GM12891 (cell line): Measurements from ENCODE around the gene TUBA3D. TPM values are rescaled to one million over a fixed set of nuclear protein-coding genes. Genes with fewer than 3 reads are reported as not detected.
"Not testable (repeated sequence)": the region's sequence is repeated elsewhere in the genome, so short reads cannot be mapped to it uniquely, and the experiment has no call there.

Experiments
- DNase-seq: peaks from one replicate; pipeline ENCODE4 v3.0.0; 2011; ENCODE audit warnings: low spot score; ENCODE audit not compliant: insufficient read length
- FAIRE-seq: peaks from 2 replicates; lab custom pipeline; 2011; peaks lifted over from hg19 to GRCh38; lab: Jason Lieb, UNC
- PAX5 ChIP-seq: IDR thresholded peaks from 2 replicates; pipeline ENCODE4 v1.6.1; 2011; ENCODE audit warnings: low read length, moderate library complexity, mild to moderate bottlenecking; ENCODE audit not compliant: insufficient read depth, severe bottlenecking
- POLR2A ChIP-seq: IDR thresholded peaks from 2 replicates; pipeline ENCODE4 v1.6.1; 2011; ENCODE audit warnings: low read depth, low read length, control low read depth
- POLR2AphosphoS5 ChIP-seq: IDR thresholded peaks from 2 replicates; pipeline ENCODE4 v1.6.1; 2011; ENCODE audit warnings: low read depth, low read length, control low read depth
- POU2F2 ChIP-seq: IDR thresholded peaks from 2 replicates; pipeline ENCODE4 v1.6.1; 2011; ENCODE audit warnings: low read depth, mild to moderate bottlenecking, control low read depth, low read length, moderate library complexity
- SPI1 ChIP-seq: IDR thresholded peaks from 2 replicates; pipeline ENCODE4 v1.6.1; 2011; ENCODE audit warnings: low read depth, low read length, control low read depth
- TAF1 ChIP-seq: IDR thresholded peaks from 2 replicates; pipeline ENCODE4 v1.6.1; 2011; ENCODE audit warnings: low read depth, low read length, control low read depth
- polyA plus RNA-seq: library from polyadenylated mRNA; unstranded; fragments of >200 nt; gene quantifications from one replicate; pipeline ENCODE4 v1.2.1, GENCODE V29; 2012; ENCODE audit warnings: low read depth, missing spikeins, inconsistent platforms; ENCODE audit not compliant: missing spikeins

Gene TUBA3D
- 0.05 TPM for polyA plus RNA-seq

GRCh38 chr2:131475831-131476230 lies at the start of gene TUBA3D:
Gene TUBA3D, plus strand, starts transcription at chr2:131476119. Its CDS starts 81 bp downstream, at chr2:131476200.
- FAIRE-seq, result no peak
- TF ChIP-seq POLR2A, result no peak
- TF ChIP-seq POU2F2, result no peak

GRCh38 chr2:131426727-131427126 lies 49.2 kb upstream of the TUBA3D start:
- TF ChIP-seq SPI1 (no peak), POLR2AphosphoS5 (no peak), POLR2A (no peak), POU2F2 (no peak), TAF1 (no peak), PAX5 (no peak)
- FAIRE-seq (no peak), DNase-seq (no peak)

More at GRCh38 chr2:131475831-131476230, at the start of gene TUBA3D:
- DNase-seq, result no peak

- TF ChIP-seq POLR2AphosphoS5 (no peak), POU2F2 (no peak), TAF1 (no peak), POLR2A (no peak), SPI1 (no peak), PAX5 (no peak)
- no peak for DNase-seq
- FAIRE-seq, result no peak
These were observed 44.6 kb upstream of the TUBA3D start for GRCh38 chr2:131431336-131431735.

GRCh38 chr2:131440742-131441468 lies 35.0 kb upstream of the TUBA3D start:
- FAIRE-seq, DNase-seq: not testable (repeated sequence)
- 0 out of 2 replicates have a peak, but pooled peaks have one; percentile 6 for TF ChIP-seq SPI1

- not testable (repeated sequence) for FAIRE-seq, DNase-seq
These were observed 31.0 kb upstream of the TUBA3D start for GRCh38 chr2:131444736-131445514.

GRCh38 chr2:131445515-131445797 lies 30.5 kb upstream of the TUBA3D start:
- not testable (repeated sequence) for DNase-seq, FAIRE-seq

GRCh38 chr2:131445896-131446295 lies 30.0 kb upstream of the TUBA3D start:
- FAIRE-seq (no peak), DNase-seq (no peak)
- no peak for TF ChIP-seq PAX5
- TF ChIP-seq POLR2AphosphoS5, result no peak
- no peak for TF ChIP-seq POLR2A
- no peak for TF ChIP-seq POU2F2

- FAIRE-seq, DNase-seq: not testable (repeated sequence)
These were observed 27.9 kb upstream of the TUBA3D start for GRCh38 chr2:131447981-131448380.

- peak; percentile 56 for FAIRE-seq
- not testable (repeated sequence) for DNase-seq
These were observed 24.5 kb upstream of the TUBA3D start for GRCh38 chr2:131451265-131451949.

- DNase-seq, FAIRE-seq: not testable (repeated sequence)
These were observed 21.0 kb upstream of the TUBA3D start for GRCh38 chr2:131454914-131455313.

GRCh38 chr2:131467722-131468121 lies 8.2 kb upstream of the TUBA3D start:
- not testable (repeated sequence) for FAIRE-seq

GRCh38 chr2:131470944-131471343 lies 5.0 kb upstream of the TUBA3D start:
- FAIRE-seq, result not testable (repeated sequence)

More at GRCh38 chr2:131467722-131468121, 8.2 kb upstream of the TUBA3D start:
- DNase-seq, result not testable (repeated sequence)

GRCh38 chr2:131471624-131472023 lies 4.3 kb upstream of the TUBA3D start:
- not testable (repeated sequence) for DNase-seq, FAIRE-seq

More at GRCh38 chr2:131470944-131471343, 5.0 kb upstream of the TUBA3D start:
- not testable (repeated sequence) for DNase-seq

- not testable (repeated sequence) for DNase-seq, FAIRE-seq
These were observed 2.7 kb upstream of the TUBA3D start for GRCh38 chr2:131473266-131473665.

- FAIRE-seq, DNase-seq: not testable (repeated sequence)
These were observed 444 bp downstream of the TUBA3D start for GRCh38 chr2:131476363-131476762.

GRCh38 chr2:131477227-131477626 lies 1.3 kb downstream of the TUBA3D start:
- not testable (repeated sequence) for FAIRE-seq, DNase-seq
